ENCODE data around the gene ZNF274. TPM values are rescaled to one million over a fixed set of nuclear protein-coding genes. Genes with fewer than 3 reads are reported as not detected.

The ZNF274 gene
- total and polyA plus RNA-seq, 10 of the 15 experiments (the other 5 are each of a cell fraction or from before 2014, with no cell fraction given): 2.7 to 17.6 (median 14.3) TPM

DNA sequence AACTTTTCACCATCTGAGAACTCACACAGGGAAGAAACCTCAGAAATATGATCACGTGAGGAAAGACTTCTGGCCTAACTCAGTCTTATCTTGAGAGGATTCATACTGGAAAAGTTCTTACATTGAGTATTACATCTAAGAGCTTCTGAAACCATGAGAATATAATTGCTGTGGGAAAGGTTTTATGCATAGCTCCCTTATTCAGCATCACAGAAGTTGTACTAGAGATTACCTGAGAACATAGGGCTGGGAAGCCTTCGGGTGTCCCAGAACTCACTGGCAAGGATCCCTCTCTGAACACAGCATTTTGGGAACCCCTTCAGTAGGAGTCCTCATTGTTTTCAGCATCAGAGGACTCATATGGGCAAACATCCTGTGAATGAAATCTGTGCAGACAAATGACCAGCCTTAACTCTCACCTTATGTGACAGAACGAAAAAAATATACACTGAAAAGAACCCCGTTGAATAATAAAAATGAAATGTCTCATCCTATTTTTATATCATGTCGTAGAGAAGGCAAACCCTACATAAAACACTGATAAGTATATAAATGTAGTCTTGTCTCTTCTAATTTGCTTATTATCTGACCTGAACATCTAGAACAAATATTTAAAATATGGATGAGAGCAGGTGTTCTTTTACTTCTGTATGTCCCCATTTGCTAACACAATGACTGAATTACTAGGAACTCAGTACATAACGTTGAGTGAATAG, 14.2 kb downstream of the ZNF274 start (continued):
- TF ChIP-seq, protein P1, sequence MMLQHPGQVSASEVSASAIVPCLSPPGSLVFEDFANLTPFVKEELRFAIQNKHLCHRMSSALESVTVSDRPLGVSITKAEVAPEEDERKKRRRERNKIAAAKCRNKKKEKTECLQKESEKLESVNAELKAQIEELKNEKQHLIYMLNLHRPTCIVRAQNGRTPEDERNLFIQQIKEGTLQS (IDR thresholded peaks at IDR 0.05; ENCODE audit: borderline replicate concordance, extremely low read depth, low read depth, low read length): no peak
- TF ChIP-seq, protein P2, sequence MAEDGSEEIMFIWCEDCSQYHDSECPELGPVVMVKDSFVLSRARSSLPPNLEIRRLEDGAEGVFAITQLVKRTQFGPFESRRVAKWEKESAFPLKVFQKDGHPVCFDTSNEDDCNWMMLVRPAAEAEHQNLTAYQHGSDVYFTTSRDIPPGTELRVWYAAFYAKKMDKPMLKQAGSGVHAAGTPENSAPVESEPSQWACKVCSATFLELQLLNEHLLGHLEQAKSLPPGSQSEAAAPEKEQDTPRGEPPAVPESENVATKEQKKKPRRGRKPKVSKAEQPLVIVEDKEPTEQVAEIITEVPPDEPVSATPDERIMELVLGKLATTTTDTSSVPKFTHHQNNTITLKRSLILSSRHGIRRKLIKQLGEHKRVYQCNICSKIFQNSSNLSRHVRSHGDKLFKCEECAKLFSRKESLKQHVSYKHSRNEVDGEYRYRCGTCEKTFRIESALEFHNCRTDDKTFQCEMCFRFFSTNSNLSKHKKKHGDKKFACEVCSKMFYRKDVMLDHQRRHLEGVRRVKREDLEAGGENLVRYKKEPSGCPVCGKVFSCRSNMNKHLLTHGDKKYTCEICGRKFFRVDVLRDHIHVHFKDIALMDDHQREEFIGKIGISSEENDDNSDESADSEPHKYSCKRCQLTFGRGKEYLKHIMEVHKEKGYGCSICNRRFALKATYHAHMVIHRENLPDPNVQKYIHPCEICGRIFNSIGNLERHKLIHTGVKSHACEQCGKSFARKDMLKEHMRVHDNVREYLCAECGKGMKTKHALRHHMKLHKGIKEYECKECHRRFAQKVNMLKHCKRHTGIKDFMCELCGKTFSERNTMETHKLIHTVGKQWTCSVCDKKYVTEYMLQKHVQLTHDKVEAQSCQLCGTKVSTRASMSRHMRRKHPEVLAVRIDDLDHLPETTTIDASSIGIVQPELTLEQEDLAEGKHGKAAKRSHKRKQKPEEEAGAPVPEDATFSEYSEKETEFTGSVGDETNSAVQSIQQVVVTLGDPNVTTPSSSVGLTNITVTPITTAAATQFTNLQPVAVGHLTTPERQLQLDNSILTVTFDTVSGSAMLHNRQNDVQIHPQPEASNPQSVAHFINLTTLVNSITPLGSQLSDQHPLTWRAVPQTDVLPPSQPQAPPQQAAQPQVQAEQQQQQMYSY (CRISPR knock-in tag; IDR thresholded peaks at IDR 0.05): no peak
- TF ChIP-seq, protein P3, sequence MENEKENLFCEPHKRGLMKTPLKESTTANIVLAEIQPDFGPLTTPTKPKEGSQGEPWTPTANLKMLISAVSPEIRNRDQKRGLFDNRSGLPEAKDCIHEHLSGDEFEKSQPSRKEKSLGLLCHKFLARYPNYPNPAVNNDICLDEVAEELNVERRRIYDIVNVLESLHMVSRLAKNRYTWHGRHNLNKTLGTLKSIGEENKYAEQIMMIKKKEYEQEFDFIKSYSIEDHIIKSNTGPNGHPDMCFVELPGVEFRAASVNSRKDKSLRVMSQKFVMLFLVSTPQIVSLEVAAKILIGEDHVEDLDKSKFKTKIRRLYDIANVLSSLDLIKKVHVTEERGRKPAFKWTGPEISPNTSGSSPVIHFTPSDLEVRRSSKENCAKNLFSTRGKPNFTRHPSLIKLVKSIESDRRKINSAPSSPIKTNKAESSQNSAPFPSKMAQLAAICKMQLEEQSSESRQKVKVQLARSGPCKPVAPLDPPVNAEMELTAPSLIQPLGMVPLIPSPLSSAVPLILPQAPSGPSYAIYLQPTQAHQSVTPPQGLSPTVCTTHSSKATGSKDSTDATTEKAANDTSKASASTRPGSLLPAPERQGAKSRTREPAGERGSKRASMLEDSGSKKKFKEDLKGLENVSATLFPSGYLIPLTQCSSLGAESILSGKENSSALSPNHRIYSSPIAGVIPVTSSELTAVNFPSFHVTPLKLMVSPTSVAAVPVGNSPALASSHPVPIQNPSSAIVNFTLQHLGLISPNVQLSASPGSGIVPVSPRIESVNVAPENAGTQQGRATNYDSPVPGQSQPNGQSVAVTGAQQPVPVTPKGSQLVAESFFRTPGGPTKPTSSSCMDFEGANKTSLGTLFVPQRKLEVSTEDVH (IDR thresholded peaks at IDR 0.05; ENCODE audit: low read depth, partially characterized antibody): no peak
- TF ChIP-seq CBX5 (IDR thresholded peaks at IDR 0.05; ENCODE audit: low read depth) (peak; percentile 100), BCL11A (IDR thresholded peaks at IDR 0.05; ENCODE audit: low read depth, low read length) (no peak), BACH1 (IDR thresholded peaks at IDR 0.05; ENCODE audit: borderline replicate concordance) (no peak), SIN3A (IDR thresholded peaks at IDR 0.05; ENCODE audit: low read depth, low read length) (no peak), NFYA (IDR thresholded peaks at IDR 0.05; ENCODE audit: borderline replicate concordance, low read depth, low read length) (no peak), CBFB (IDR thresholded peaks at IDR 0.05; ENCODE audit: low read depth) (no peak), SREBF2 (IDR thresholded peaks at IDR 0.05; ENCODE audit: low read length) (no peak), ZZZ3 (IDR thresholded peaks at IDR 0.05; ENCODE audit: control insufficient read depth, insufficient read length, low read depth) (no peak), BHLHE40 (IDR thresholded peaks at IDR 0.05; ENCODE audit: borderline replicate concordance in 1 of 2, low read depth in 2 of 2, low read length in 1 of 2) (no peak), FOXK2 (IDR thresholded peaks at IDR 0.05) (no peak)
- TF ChIP-seq, protein P4, sequence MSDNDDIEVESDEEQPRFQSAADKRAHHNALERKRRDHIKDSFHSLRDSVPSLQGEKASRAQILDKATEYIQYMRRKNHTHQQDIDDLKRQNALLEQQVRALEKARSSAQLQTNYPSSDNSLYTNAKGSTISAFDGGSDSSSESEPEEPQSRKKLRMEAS (IDR thresholded peaks at IDR 0.05; ENCODE audit: low read depth, low read length): no peak
- TF ChIP-seq, protein P5, sequence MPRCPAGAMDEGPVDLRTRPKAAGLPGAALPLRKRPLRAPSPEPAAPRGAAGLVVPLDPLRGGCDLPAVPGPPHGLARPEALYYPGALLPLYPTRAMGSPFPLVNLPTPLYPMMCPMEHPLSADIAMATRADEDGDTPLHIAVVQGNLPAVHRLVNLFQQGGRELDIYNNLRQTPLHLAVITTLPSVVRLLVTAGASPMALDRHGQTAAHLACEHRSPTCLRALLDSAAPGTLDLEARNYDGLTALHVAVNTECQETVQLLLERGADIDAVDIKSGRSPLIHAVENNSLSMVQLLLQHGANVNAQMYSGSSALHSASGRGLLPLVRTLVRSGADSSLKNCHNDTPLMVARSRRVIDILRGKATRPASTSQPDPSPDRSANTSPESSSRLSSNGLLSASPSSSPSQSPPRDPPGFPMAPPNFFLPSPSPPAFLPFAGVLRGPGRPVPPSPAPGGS (IDR thresholded peaks at IDR 0.05; ENCODE audit: borderline replicate concordance, insufficient read depth, low read depth, low read length, poor library complexity, severe bottlenecking): no peak
- TF ChIP-seq, protein P6, sequence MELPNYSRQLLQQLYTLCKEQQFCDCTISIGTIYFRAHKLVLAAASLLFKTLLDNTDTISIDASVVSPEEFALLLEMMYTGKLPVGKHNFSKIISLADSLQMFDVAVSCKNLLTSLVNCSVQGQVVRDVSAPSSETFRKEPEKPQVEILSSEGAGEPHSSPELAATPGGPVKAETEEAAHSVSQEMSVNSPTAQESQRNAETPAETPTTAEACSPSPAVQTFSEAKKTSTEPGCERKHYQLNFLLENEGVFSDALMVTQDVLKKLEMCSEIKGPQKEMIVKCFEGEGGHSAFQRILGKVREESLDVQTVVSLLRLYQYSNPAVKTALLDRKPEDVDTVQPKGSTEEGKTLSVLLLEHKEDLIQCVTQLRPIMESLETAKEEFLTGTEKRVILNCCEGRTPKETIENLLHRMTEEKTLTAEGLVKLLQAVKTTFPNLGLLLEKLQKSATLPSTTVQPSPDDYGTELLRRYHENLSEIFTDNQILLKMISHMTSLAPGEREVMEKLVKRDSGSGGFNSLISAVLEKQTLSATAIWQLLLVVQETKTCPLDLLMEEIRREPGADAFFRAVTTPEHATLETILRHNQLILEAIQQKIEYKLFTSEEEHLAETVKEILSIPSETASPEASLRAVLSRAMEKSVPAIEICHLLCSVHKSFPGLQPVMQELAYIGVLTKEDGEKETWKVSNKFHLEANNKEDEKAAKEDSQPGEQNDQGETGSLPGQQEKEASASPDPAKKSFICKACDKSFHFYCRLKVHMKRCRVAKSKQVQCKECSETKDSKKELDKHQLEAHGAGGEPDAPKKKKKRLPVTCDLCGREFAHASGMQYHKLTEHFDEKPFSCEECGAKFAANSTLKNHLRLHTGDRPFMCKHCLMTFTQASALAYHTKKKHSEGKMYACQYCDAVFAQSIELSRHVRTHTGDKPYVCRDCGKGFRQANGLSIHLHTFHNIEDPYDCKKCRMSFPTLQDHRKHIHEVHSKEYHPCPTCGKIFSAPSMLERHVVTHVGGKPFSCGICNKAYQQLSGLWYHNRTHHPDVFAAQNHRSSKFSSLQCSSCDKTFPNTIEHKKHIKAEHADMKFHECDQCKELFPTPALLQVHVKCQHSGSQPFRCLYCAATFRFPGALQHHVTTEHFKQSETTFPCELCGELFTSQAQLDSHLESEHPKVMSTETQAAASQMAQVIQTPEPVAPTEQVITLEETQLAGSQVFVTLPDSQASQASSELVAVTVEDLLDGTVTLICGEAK (IDR thresholded peaks at IDR 0.05; ENCODE audit: borderline replicate concordance): no peak
